Glomerular visceral epithelial cell (primary cell): Measurements from ENCODE around the gene SAG.
"Not testable (repeated sequence)": the region's sequence is repeated elsewhere in the genome, so short reads cannot be mapped to it uniquely, and the experiment has no call there.

Source experiments
- DNase-seq: peaks from one replicate; pipeline ENCODE4 v3.0.0-alpha.2; 2016; ENCODE audit errors: extremely low spot score

Gene SAG

GRCh38 chr2:233354500-233354924 lies 46.9 kb downstream of the SAG start:
- no peak for DNase-seq

- DNase-seq, result peak; percentile 22
Observed at GRCh38 chr2:233354971-233355574, 47.5 kb downstream of the SAG start.

GRCh38 chr2:233355916-233356315 lies 48.3 kb downstream of the SAG start:
- no peak for DNase-seq

GRCh38 chr2:233356546-233357308 lies 49.1 kb downstream of the SAG start:
- DNase-seq, result no peak

- DNase-seq, result no peak
Observed at GRCh38 chr2:233358335-233358734, 50.7 kb downstream of the SAG start.

GRCh38 chr2:233358947-233359346 lies 51.3 kb downstream of the SAG start:
- DNase-seq, result no peak

GRCh38 chr2:233359823-233360222 lies 52.2 kb downstream of the SAG start:
- DNase-seq, result no peak

GRCh38 chr2:233360771-233361176 lies 53.2 kb downstream of the SAG start:
- no peak for DNase-seq

- no peak for DNase-seq
Observed at GRCh38 chr2:233361297-233361696, 53.7 kb downstream of the SAG start.

- no peak for DNase-seq
Observed at GRCh38 chr2:233362742-233363141, 55.1 kb downstream of the SAG start.

GRCh38 chr2:233363744-233364235 lies 56.2 kb downstream of the SAG start:
- no peak for DNase-seq

GRCh38 chr2:233365861-233366520 lies 58.4 kb downstream of the SAG start:
- no peak for DNase-seq

GRCh38 chr2:233367586-233367985 lies 60.0 kb downstream of the SAG start:
- no peak for DNase-seq

GRCh38 chr2:233368756-233369155 lies 61.1 kb downstream of the SAG start:
- no peak for DNase-seq

- no peak for DNase-seq
Observed at GRCh38 chr2:233369462-233369861, 61.8 kb downstream of the SAG start.

GRCh38 chr2:233369897-233370685 lies 62.5 kb downstream of the SAG start:
- no peak for DNase-seq

- DNase-seq, result no peak
Observed at GRCh38 chr2:233371641-233372040, 64.0 kb downstream of the SAG start.

- DNase-seq, result no peak
Observed at GRCh38 chr2:233372855-233373254, 65.2 kb downstream of the SAG start.

GRCh38 chr2:233373316-233373715 lies 65.7 kb downstream of the SAG start:
- no peak for DNase-seq

- DNase-seq, result not testable (repeated sequence)
Observed at GRCh38 chr2:233374776-233375175, 67.2 kb downstream of the SAG start.

- no peak for DNase-seq
Observed at GRCh38 chr2:233375490-233376314, 68.1 kb downstream of the SAG start.
